ENCODE measurements around the gene EP400.

DNA sequence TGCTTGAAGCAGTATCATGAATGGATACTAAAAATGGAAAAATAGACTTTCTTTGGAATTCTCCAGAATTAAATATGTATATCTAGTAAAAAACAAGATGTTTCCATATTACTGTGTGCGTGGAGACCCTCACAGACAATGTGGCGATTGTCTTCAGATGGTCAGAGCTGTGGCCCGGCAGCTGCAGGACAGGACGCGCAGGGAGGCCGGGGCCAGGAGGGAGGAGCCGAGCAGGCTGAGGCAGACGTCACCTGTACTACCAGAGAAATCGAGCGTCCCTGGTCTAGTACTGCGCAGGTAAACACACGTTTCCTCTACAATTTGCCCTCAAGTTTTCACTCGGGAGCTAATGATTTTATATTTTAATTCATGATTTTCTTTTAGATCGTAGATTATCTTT is 171.5 kb downstream of the EP400 start:
- TF ChIP-seq, protein P1, sequence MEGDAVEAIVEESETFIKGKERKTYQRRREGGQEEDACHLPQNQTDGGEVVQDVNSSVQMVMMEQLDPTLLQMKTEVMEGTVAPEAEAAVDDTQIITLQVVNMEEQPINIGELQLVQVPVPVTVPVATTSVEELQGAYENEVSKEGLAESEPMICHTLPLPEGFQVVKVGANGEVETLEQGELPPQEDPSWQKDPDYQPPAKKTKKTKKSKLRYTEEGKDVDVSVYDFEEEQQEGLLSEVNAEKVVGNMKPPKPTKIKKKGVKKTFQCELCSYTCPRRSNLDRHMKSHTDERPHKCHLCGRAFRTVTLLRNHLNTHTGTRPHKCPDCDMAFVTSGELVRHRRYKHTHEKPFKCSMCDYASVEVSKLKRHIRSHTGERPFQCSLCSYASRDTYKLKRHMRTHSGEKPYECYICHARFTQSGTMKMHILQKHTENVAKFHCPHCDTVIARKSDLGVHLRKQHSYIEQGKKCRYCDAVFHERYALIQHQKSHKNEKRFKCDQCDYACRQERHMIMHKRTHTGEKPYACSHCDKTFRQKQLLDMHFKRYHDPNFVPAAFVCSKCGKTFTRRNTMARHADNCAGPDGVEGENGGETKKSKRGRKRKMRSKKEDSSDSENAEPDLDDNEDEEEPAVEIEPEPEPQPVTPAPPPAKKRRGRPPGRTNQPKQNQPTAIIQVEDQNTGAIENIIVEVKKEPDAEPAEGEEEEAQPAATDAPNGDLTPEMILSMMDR (IDR thresholded peaks at IDR 0.05): no peak
- no peak for TF ChIP-seq POLR2A (IDR thresholded peaks at IDR 0.05)

Measured in adrenal gland (tissue), 5 donors.